CD4-positive, alpha-beta T cell treated with Interferon gamma for 1 hour (primary cell): Measurements from ENCODE around the gene ZNF521.

Source experiments
- DNase-seq: peaks from one replicate; pipeline ENCODE4 v3.0.0-alpha.2; 2020

ZNF521 gene

DNA sequence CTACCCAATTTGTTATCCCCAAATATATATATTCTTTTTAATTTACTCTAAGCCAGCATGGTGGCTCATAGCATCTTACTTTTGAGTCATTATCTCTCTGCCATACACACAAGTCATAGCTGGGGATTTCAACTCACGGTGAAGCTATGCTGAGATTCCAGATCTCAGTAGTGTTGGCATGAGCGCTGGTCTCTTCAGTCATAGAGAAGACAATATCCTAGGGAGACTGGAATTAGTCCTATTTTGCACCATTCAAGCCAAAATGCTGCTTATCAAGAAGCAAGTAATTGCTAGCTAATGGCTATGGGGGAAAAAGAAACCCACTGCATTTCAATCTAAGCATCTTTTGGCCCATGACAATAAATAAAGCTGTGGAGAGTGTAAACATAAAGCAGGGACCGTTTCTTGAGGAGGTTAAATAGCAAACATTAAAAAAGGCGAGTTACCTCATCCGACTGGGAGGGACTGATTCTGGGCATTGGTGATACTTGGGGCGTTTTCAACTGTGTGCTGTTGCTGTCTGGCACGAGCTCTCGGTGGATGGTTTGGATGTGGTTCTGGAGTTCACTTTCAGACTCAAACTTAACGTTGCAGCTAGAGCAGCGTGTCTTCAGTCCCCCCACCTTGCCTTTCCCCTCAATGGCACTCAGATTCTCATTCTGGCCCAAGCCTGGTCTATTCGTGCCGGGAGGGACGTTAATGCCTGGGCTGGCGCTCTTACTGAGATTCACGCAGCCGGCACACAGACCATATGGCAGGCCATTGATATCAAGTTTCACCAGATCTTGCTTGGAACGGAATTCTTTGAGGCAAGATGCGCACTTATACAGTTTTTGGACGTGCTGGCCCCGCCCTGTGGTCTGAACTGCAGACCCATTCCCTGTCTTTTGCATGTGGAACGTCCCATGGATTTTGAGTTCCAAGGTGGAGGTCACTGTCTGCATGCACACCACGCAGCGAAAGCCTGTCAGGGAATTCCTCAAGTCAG, 127.8 kb downstream of the ZNF521 start:
- no peak for DNase-seq

DNA sequence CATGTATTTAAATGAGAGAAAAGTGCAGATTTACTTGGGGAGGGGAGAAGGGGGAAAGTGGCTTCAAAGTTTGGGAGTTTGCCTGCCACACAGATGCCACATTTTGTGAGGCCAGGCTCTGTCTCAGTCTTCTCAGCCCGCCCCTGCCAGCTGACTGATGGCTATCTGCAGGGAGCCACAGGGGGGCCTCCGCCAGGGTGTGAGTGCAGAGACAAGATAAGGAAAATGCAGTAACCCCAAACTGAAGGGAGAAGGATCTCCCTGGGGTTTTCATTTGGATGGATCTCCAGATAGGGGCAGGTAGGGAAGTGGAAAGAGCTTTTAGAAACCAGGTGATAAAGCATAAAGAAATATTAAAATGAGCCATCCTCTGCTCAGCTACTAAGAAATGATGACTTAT, 128.8 kb downstream of the ZNF521 start:
- DNase-seq, result no peak

DNA sequence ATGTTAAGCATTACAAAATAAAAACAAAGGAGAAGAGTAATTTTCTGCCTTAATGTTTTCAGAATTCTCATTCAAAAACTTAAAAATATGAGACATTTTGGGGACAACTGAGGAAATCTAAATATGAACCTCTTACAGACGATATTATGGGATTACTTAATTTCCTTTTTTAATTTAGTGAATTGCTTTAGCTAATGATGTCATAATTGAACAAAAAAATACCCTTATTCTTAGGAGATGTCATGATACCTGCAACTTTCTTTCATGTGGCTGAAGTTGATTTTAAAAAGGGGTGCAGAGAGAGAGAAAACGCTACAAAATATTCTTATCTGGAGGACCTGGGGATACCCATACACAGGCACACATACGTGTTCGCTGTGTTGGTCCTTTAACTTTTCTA, 129.3 kb downstream of the ZNF521 start:
- DNase-seq, result no peak

DNA sequence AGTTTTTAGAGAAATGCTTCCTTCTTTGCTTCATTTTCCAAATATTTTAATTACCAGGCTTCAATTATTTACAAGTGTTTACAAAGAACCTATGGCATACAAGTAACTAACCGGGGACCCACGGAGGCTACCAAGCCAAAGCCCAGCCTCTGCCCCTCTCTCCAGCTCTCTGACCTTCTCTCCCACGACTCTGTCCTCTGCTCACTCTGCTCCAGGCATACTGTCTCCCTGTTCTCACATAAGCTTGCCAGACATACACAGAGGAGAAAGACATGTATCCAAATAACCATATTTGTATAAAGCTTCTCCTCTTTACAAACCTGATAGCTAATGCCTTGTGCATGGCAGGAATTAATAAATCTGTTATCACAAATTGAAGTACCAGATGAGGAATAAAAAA, 141.3 kb downstream of the ZNF521 start:
- no peak for DNase-seq

DNA sequence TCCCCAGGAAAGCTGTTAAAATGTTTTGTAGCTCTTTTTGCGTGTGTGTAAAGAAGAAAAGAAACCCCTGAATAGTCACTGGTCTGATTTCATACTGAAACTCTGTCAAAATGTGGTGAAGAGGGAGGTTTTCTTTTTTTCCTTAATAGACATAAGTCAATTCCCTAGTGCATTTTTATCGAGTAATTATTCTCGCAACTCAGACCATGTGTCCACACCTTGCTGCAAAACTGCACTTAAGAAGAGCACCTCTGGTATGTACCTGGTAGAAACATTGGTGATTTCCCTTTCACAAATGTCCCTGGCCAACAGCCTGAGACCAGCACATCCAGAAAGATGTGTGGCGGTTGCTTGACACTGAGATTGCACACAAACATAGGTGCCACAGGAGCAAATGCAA, 159.9 kb downstream of the ZNF521 start:
- no peak for DNase-seq

DNA sequence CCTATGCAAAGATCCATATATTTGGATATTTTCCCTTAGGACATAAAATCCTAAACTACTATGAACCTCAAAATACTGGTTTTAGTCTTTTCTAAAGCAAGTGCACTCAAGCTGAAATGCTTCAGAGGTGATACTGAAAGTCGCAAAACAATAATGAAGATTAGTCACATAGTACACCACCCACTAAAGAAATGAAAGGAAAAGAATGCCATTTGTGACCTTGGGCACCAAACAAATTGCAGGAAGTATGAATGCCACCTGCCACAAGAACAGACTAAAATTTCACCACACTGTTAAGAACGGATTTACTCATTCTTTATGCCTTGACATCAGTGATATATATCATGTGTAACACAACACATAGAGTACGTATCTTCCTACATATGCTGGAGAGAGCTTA, 161.5 kb downstream of the ZNF521 start:
- DNase-seq, result no peak

DNA sequence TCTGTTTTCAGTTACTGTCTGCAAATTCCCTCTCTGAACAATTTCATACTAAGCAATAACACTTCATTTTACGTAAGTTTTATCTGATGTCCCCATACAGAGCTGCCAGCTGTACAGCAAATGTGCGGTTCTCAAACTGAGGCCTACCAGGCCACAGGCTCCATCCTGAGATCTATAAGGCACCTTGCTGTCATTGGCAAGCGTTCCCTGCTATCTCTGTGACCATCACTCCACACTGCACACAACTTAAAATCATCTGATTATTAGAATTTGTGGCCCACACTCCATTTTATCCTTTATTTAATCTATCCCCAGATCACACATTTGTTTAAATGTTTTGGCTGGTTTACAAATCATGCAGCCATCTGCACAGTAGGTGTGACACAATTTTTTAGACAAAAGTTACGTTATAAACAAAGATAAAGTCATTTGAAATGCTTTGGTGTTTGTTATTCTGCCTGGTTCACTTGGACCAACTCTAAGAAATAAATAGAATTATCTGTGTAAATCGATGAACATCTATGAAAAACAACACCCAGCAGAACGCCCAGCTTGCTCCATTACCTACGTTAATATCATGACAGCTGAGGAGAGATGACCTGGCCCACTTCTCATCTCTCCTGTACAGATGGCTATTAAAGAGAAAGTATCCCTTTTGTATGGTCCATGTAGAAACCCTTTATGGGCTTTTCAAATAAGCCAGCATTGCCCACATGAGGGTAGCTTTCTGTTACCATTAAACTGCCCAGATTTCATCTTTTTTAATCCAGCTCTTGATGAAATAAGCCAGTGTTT, 162.4 kb downstream of the ZNF521 start:
- DNase-seq, result no peak

DNA sequence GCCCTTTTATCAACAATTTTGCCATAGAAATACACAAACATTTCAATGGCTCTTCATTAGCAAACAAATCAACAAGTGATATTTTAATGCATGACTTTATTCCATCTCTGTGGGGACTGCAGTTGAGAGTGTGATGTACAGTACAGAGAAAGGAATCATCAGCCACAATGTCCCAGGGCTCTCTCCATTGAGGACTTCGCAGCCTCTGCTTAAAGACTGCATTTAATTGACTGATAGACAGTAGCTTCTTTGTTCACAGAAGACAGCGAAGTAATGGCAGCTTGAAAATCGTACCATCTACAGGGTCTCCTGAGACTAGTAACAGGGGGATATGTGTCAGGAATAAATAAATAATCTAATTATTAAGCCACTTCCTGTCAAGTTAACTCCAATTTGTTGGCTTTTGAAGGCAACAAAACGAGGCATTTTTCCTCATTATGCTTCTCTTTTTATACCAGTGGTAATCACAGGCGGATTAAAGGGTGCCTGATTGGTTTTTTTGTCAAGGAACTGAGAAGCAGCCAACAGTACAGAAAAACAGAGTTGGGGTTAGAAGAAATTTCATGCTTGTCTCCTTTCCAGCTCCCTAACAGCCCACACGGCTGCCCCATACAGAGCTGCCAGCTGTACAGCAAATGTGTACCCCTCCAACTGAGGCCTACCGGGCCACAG, 164.3 kb downstream of the ZNF521 start:
- DNase-seq, result no peak

DNA sequence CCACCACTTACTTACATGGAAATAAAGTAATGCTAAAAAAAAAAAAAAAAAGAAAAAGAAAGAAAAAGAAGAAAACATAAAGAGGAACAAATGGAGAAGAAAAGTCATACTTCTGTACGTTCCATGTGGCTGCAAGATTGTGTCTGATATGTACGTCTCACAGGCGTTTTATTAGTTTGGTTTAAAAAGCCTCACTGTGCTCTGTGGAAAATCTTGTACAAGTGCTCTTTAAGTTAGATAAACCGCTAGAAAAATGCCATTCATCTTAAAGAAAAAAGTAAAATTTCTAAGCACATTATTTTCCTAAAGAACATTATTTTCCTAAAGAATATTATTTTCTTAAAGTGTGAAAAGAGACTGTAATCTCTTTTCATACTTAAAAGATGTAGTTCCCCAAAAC, 165.1 kb downstream of the ZNF521 start:
- DNase-seq, result no peak

DNA sequence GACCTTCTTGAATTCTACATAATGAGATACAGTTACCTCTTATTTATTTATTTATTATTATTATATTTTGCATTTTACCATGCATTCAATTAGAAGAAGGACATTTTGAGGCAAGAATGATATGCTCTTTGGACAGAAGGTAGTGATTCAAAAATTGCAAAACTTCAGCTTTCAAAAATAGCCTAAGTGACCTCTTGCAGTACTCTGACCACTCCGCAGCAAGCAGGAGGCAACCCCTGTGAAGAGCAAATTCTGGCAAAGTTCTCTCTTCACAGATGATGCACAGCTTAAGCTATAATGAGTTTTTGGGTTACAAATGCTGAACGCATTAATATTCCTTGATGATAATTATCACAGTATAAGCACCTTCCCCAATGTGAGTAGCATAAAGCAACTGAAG, 170.0 kb downstream of the ZNF521 start:
- no peak for DNase-seq

DNA sequence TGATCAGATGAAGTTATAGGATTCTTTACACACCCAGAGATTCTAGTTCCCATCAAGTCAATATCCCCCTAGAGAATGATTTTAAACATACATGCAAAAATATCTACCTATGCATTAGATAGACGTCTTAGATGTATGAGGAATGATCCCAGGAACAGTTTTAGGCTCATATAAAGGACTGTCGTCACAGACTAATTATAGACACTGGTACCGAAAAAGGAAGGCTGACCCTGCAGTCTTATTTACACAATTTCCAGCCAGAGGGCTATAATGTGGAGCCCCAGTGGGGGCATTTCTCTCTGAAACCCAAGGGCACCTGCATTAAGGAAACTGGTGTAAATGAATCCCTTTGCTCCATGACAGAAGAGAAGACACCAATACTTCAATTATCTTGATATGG, 170.4 kb downstream of the ZNF521 start:
- no peak for DNase-seq

DNA sequence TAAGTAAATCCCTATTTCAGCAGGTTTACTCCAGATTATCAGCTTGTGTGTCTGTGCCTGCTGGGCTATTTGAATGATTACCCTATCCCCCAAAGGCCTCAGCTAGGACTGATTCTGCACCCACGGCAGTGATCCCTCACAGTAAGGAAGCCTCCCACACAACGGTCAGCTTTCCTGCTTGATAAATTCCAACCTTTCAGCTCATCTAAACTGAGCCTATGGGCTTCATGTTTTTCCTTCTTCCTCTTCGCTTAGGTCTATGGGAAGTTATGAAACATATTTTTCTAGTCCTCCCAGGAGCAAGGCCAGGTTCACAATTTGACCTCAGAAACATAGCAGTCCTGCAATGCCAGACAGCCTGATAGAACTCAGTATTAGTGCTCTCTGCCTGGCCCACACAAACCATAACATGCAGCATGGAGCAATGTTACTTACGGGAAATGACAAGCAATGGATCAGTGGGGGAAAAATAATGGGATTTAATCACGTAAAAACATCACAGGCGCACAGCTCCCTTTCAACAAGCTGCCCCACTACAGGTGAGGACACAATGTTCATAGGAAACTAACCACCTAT, 170.9 kb downstream of the ZNF521 start:
- no peak for DNase-seq

DNA sequence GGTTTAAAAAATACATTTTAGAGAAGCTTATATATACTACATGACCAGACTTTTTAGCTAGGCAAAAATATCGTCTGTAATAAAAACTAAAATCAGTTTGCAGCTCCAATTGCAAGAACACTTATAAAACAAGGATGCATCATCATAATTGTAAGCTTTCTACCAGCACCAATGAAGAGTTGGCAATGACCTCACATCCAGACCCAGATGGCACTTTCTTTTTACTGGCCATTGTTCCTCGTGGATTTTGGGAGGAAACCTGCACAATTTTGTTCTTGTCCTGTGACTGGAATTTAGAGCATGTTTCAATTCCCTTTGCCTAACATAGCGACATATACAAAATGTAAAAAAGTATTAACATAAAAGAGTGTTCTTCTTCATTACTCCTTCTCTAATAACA, 174.3 kb downstream of the ZNF521 start:
- no peak for DNase-seq

DNA sequence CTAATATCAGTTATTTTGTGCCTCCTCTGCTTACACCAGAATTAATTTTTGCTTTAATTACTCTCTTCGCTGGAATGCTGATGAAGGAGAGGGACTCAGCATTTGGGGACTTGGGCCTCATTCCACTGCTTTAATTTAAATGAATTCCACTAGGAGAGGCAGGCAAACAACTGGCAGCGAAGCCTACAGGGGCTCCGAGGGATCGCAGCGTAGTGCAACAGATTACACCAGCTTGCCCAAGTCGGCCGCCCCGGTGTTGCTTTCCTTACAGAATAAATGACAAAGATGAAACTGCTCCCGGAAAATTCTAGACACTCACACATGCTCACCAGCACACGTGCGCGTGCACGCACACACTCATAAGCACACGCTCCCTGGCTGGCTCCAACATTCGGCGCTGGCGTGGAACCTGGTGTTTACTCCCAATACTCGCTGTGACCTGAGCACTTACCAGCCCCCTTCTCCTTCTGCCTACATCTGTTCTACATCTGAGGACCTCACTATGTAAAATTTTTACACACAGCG, 175.4 kb downstream of the ZNF521 start:
- DNase-seq, result no peak

DNA sequence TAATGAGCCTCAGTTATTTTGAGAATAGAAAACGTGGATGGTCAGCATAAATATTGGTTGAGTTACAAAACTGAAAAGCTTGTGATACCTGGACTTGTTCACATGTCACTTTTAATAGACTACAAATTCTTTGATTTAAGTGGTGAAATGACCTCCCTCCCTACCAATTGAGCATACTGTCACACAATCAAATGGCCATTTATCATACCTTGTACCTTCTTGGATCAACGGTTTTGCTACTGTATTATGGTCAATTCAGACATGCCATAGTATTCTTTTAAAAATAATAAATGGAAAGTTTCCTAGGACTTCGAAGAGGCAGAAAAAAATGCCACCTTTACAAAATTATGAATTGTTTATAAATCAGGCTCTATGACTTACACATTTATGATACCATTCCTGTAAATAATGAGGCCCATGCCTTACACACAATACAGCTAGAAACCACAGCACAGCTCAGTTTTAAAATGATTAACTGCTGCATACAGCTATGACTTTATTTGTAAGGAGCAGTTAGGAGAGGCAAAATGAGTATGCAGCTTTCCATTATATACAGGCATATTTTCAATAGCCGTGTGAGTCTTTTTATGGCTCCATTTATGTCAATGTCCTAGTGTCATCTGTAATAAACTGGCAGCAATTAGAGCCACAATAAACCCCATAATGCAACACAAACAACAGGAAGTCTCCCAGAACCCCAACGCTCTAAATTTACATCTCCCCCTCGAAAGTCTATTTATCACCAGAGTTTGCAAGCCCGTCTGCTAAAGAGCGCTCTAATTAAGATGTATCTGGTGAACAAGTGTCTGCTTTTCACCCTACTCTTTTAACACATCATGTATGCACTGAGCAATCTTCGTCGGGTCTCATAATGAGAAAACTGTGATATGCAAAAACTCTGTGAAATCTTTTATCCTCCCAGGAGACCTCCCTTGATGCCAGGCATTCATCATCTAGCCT, 176.1 kb downstream of the ZNF521 start:
- no peak for DNase-seq

DNA sequence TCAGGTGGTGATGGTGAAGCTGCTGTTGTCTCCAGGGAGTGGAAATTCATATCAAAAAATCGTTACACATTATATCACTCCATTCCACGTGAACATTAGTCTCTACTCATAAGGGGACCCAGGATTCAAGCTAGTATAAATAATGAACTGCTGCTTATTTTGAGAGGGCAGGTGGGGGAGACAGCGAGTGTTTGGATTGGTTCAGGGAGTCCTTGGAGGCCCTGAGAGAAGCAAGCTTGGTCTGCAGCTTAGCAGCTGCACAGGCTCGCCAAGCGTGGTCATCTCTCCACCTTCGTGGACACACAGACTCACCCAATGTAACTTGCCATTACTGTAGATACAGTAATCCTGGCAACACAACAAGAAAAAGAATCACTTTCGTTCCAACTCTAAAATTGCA, 177.6 kb downstream of the ZNF521 start:
- no peak for DNase-seq

DNA sequence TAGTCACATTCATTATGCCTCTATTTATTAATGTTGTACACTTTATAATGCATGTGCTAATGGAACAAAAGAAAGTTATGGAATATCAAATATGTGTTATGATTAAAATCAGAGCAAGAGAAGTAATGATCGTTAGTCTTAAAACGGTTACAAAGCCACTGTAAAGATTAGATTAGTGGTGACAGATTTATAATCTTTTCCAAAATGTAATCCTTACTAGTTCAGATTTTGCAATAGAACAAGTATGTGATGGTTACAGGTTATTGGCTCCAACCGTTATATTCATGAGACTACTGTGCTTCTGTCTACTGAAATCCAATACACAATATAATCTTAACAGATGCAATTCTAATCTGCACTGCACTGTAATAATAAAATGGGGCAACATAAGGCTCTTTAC, 180.6 kb downstream of the ZNF521 start:
- DNase-seq, result no peak

DNA sequence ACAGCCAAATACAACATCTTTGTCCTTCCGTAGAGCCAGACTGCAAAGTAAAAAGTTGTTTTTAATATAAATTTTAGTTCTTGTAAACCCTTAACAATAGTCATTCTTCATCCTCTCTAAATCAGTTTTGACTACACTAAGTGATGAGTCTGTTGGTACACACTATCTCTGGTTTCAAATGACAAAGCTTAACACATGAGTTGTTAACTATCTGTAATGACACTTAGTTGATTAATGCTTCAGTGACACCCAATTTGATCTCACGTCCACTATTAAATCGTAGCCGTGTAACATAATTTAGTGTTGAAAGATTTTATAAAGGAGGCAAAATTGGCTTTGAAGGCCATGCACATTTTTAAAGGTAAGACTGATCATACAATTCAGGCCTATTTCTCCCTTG, 181.6 kb downstream of the ZNF521 start:
- DNase-seq, result no peak

DNA sequence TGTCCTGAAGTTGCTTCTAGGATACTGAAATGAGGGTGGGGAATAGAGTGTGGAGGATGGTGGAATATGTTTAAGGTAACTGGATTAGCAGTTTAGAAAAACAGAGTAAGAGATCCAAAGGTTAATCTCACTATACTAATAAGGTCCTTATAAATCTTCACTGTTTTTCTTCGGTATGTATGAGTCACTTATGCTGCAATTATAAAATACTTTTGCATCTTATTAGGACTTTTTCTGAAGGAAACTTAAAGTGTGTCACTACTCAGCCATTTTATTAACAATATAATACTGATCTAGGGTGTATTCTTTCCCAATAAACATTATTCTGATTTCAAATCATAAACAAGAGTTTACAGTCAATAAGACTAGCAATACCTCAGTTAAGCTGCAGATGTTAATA, 182.3 kb downstream of the ZNF521 start:
- DNase-seq, result no peak

DNA sequence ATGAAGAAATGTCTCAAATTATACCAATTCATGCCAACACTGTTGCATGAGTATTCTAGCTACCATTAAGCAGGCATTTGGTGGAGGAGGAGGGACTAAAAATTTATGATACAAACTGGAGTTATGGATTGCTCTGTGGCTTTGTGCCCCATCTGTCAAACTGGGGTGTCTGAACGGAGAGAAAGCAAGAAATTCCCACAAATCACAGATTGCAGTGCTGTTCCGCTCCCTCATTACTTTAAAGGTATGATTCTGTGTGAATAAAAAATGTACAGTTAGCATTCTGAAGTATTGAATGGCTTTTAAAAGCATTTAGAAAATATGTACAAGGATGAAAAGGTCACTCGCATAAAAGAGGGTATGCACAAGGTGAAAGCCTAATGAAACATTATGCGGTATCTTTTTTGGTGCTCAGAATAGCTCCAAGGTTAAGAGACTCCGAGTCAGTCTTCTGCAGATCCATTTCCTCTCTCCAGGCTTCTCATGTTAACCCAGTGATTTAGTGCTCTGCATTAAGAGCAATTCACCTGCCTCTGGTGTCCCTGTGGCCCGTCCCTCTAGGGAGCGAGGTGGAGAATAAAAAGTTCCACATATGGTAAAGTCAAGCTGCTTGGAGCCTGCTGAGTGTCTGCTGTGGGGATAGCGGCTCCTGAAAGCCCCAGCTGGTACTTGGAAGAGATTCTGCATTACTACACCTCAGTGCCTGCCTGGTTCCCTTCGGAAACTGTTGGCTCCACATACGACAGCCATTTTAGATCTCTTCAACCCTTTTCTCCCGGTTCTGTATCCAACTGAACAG, 184.2 kb downstream of the ZNF521 start:
- DNase-seq, result no peak

DNA sequence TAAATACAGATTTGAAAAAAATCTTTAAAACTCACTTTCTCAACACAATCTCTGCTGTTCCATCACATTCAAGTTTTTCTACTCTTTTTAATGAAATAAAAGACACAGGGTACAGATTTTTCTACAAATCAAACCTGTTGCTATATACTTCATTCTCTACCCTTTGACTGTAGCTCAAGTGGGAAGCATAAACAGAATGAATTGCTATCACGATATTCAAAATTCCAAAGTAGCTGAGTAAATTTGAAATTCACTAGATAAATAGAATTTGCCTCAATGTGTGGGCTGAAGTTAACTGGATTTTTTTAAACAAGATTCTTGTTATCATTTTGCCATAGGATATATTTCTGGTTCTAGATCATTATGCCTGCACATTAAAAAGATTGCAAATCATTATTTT, 185.9 kb downstream of the ZNF521 start:
- no peak for DNase-seq
